Astrocyte (in vitro differentiated cells and primary cell): ENCODE results near the gene MAP1S. TPM values are rescaled to one million over a fixed set of nuclear protein-coding genes. Genes with fewer than 3 reads are reported as not detected.

Source experiments
- DNase-seq: peaks from one replicate; pipeline ENCODE4 v3.0.0-alpha.2; 2010; ENCODE audit warnings: low read depth
- FAIRE-seq: peaks from 2 replicates; lab custom pipeline; 2011; peaks lifted over from hg19 to GRCh38; lab: Jason Lieb, UNC
- H2AFZ ChIP-seq: 2 replicates; pipeline ENCODE4 v1.6.0; 2012; ENCODE audit warnings: low read depth, low read length, inconsistent platforms
- H3K27ac ChIP-seq: 2 replicates; pipeline ENCODE4 v1.5.1; 2011; ENCODE audit warnings: low read depth, low read length, inconsistent platforms
- H3K27me3 ChIP-seq: 2 replicates; pipeline ENCODE4 v1.6.0; 2011; ENCODE audit warnings: low read length, inconsistent platforms; ENCODE audit not compliant: insufficient read depth
- H3K36me3 ChIP-seq: 2 replicates; pipeline ENCODE4 v1.5.1; 2011; ENCODE audit warnings: low read length, inconsistent platforms; ENCODE audit not compliant: insufficient read depth
- H3K4me1 ChIP-seq: 2 replicates; pipeline ENCODE4 v1.5.1; 2011; ENCODE audit warnings: low read length, inconsistent platforms; ENCODE audit not compliant: insufficient read depth
- H3K4me2 ChIP-seq: 2 replicates; pipeline ENCODE4 v1.6.0; 2012; ENCODE audit warnings: low read length, inconsistent platforms
- H3K4me3 ChIP-seq: 2 replicates; pipeline ENCODE4 v1.5.1; 2011; ENCODE audit warnings: low read depth, mild to moderate bottlenecking, low read length, inconsistent platforms; ENCODE audit not compliant: insufficient read depth
- H3K79me2 ChIP-seq: 2 replicates; pipeline ENCODE4 v1.6.0; 2012; ENCODE audit warnings: mild to moderate bottlenecking, low read length, inconsistent platforms; ENCODE audit not compliant: insufficient read depth
- H3K9ac ChIP-seq: 2 replicates; pipeline ENCODE4 v1.6.0; 2012; ENCODE audit warnings: mild to moderate bottlenecking, low read length, inconsistent platforms
- H3K9me3 ChIP-seq: 2 replicates; pipeline ENCODE4 v1.5.1; 2012; ENCODE audit warnings: low read depth, mild to moderate bottlenecking, low read length, inconsistent platforms; ENCODE audit not compliant: insufficient read depth
- H4K20me1 ChIP-seq: 2 replicates; pipeline ENCODE4 v1.6.0; 2012; ENCODE audit warnings: low read length, inconsistent platforms; ENCODE audit not compliant: insufficient read depth
- H3K27ac Mint-ChIP-seq: one replicate; pipeline ENCODE4 v1.8.0; 2021; ENCODE audit warnings: mild to moderate bottlenecking, mixed read lengths; ENCODE audit not compliant: unreplicated experiment
- H3K27me3 Mint-ChIP-seq: one replicate; pipeline ENCODE4 v1.8.0; 2021; ENCODE audit warnings: low read depth, mixed read lengths; ENCODE audit not compliant: unreplicated experiment
- H3K36me3 Mint-ChIP-seq: one replicate; pipeline ENCODE4 v1.8.0; 2021; ENCODE audit warnings: low read depth, mixed read lengths; ENCODE audit not compliant: unreplicated experiment
- H3K4me1 Mint-ChIP-seq: one replicate; pipeline ENCODE4 v1.8.0; 2021; ENCODE audit warnings: low read depth, mixed read lengths; ENCODE audit not compliant: unreplicated experiment
- H3K4me3 Mint-ChIP-seq: one replicate; pipeline ENCODE4 v1.8.0; 2021; ENCODE audit warnings: mild to moderate bottlenecking, moderate library complexity, mixed read lengths; ENCODE audit not compliant: unreplicated experiment
- H3K9me3 Mint-ChIP-seq: one replicate; pipeline ENCODE4 v1.8.0; 2021; ENCODE audit warnings: mild to moderate bottlenecking, mixed read lengths; ENCODE audit not compliant: unreplicated experiment
- EZH2 ChIP-seq: IDR thresholded peaks from 2 replicates; pipeline ENCODE4 v1.6.1; 2012; ENCODE audit warnings: mild to moderate bottlenecking, low read length, inconsistent platforms; ENCODE audit not compliant: insufficient read depth
- total RNA-seq: library from RNA; stranded (reverse); gene quantifications from 2 replicates; pipeline ENCODE4 v1.2.1, GENCODE V29; 2021
- TF ChIP-seq, protein P1 (sequence below): IDR thresholded peaks from 2 replicates; pipeline ENCODE4 v1.5.1; 2011; ENCODE audit warnings: low read depth, mild to moderate bottlenecking, inconsistent platforms, low read length, moderate library complexity; ENCODE audit not compliant: insufficient read depth

MAP1S gene
- total RNA-seq, 1 donor from 2014 or later: 82.2 TPM

DNA sequence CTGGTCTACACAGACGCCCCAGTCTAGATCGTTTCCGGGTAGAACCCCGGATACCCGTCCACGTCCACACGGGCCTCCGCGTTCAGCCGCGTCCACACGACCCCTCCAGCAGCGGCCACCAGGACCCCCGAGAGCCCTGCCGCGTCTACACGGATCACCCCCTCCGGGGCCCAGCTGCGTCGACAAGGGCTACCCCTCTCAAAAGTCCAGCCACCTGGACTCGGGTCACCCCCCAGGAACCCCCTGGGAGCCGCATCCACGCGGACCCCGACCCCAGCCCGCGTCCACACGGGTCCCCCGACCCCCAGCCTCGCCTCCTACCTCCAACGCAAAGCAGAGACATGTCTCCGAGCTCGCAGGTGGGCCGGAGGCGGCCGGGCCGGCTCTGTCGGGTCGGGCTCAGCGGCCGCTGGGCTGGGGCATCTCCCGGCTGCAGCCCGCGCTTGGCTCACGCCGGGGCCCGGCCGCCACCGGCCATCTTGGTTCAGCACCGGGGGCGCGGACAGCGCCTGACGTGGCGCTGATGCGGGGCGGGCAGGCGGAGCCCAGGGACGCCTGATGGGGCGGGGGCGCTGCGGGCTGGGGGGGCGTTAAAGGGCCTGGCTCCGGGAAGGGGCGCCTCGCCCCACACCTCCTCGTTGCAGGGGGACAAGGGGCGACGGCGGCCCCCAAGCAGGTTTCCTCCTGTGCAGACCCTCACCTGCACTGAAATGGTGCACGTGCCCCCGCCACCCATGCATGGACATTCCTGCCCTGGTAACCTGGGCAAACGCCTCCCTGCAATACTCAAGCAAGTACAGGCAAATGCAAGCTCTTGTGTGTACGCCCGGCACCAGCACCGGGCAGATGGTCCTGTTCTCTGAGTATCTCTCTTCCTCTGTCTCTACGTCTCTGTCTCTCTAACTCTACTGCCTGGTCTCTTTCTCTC is 31.2 kb upstream of the MAP1S start, which contains the start of gene UNC13A:
Gene UNC13A, minus strand, starts transcription at position 498 of the 928 bp plus-strand sequence. Its CDS starts 155 bp downstream, at position 343.
- Histone ChIP-seq H3K27ac (no peak within 1 kb of the TSS), H3K9ac (peak within 1 kb of the TSS; percentile 55), H3K36me3 (no peaks in the 10 kb centered on the region), H3K4me3 (peak within 1 kb of the TSS; percentile 67), H3K4me2 (peak within 1 kb of the TSS; percentile 90), H3K27me3 (peaks cover 3% of the 10 kb centered on the region), H4K20me1 (no peaks in the 10 kb centered on the region), H3K79me2 (no peaks in the 10 kb centered on the region), H2AFZ (peak within 1 kb of the TSS; percentile 18), H3K4me1 (peaks cover 8% of the 10 kb centered on the region), H3K9me3 (no peaks in the 10 kb centered on the region)
- Mint-ChIP-seq H3K9me3 (peaks cover 2% of the 10 kb centered on the region), H3K27ac (no peak within 1 kb of the TSS), H3K4me3 (peak within 1 kb of the TSS; percentile 79), H3K4me1 (peaks cover 2% of the 10 kb centered on the region), H3K36me3 (no peaks in the 10 kb centered on the region), H3K27me3 (peaks cover 28% of the 10 kb centered on the region)
- TF ChIP-seq, protein P1, sequence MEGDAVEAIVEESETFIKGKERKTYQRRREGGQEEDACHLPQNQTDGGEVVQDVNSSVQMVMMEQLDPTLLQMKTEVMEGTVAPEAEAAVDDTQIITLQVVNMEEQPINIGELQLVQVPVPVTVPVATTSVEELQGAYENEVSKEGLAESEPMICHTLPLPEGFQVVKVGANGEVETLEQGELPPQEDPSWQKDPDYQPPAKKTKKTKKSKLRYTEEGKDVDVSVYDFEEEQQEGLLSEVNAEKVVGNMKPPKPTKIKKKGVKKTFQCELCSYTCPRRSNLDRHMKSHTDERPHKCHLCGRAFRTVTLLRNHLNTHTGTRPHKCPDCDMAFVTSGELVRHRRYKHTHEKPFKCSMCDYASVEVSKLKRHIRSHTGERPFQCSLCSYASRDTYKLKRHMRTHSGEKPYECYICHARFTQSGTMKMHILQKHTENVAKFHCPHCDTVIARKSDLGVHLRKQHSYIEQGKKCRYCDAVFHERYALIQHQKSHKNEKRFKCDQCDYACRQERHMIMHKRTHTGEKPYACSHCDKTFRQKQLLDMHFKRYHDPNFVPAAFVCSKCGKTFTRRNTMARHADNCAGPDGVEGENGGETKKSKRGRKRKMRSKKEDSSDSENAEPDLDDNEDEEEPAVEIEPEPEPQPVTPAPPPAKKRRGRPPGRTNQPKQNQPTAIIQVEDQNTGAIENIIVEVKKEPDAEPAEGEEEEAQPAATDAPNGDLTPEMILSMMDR: no peak
- no peak for TF ChIP-seq EZH2
- no peak for FAIRE-seq
- no peak for DNase-seq

DNA sequence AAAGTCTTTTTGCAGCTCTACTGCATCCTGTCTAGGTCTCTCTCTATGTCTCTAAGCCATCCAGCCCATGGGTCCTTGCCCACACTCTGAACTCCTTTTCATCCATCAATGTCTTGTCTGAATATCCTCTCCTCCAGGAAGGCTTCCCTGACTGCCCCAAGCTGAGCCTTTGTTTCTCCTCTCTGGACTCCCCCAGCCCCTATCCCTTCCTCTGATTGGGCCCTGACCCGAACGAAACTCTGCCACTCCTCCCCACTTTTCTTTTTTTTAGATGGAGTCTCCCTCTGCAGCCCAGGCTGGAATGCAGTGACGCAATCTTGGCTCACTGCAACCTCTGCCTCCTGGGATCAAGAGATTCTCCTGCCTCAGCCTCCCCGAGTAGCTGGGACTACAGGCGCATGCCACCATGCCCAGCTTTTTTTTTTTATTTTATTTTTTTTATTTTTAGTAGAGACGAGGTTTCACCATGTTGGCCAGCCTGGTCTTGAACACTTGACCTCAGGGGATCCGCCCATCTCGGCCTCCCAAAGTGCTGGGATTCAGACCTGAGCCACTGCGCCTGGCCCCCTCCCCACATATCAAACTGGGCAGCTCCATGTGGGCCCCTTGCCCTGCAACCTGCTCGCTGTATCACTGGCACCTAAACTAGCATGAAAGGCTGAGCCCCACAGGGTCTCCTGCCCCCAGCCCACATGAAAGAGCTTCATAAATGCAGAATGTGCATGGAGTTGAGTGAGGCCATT is 30.3 kb upstream of the MAP1S start:
- no peak for TF ChIP-seq EZH2
- TF ChIP-seq, protein P1: no peak

More for the DNA sequence above, 30.3 kb upstream of the MAP1S start:
- peaks cover 21% of the 10 kb centered on the region for H3K27me3 Mint-ChIP-seq
- no peak overlapping the region for H3K9ac ChIP-seq
- FAIRE-seq: no peak
- DNase-seq: no peak
- peaks cover 2% of the 10 kb centered on the region for H3K4me1 Mint-ChIP-seq
- peaks cover 8% of the 10 kb centered on the region for H3K4me1 ChIP-seq
- no peaks in the 10 kb centered on the region for H3K36me3 Mint-ChIP-seq
- H3K79me2 ChIP-seq: no peaks in the 10 kb centered on the region
- H3K27me3 ChIP-seq: peaks cover 3% of the 10 kb centered on the region
- H3K27ac Mint-ChIP-seq: no peak overlapping the region
- no peak overlapping the region for H2AFZ ChIP-seq
- H3K4me3 Mint-ChIP-seq: peak overlapping the region; percentile 70
- no peaks in the 10 kb centered on the region for H4K20me1 ChIP-seq
- peaks cover 2% of the 10 kb centered on the region for H3K9me3 Mint-ChIP-seq
- peak overlapping the region; percentile 90 for H3K4me2 ChIP-seq
- H3K4me3 ChIP-seq: no peak overlapping the region
- no peaks in the 10 kb centered on the region for H3K36me3 ChIP-seq
- H3K27ac ChIP-seq: no peak overlapping the region
- no peaks in the 10 kb centered on the region for H3K9me3 ChIP-seq
